Measurements from ENCODE around the gene C2orf49.

DNA sequence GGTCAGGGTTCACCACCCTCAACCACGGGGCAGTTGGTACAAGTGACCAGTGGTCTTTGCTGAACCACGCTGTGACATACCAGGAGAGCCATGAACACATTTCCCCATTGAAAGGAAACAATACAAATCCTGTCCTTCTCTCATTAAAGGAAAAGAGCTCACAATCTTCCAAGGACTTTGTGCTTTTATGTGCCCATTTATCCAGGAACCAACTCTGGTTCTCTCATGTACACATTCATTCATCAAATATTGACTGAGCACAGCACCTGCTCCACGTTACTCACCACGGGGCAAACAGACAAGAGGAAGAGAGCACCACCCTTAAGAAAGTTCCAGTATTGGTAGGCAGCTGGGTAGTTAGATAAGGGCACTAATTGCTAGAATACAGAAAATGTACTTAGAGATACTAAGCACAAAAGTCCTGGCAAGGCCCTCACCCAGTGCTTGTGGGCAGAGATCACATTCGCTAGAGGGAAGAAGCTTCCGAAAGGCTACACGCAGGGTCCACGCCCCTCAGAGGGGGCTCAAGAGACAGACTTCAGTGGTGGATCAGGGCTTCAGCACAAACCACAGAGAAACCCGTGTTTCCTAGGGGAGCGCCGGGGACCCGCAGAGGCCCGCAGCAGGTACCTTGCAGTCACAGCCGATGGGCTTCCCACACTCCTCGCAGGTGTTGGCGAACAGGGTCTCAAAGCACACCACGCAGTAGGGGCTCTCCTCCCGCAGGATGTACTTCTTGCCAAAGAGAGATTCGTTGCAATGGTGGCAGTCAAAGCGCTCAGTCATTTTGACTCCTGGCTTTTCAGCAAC, 48.6 kb downstream of the C2orf49 start:
- TF ChIP-seq GATA2 (IDR thresholded peaks at IDR 0.05; ENCODE audit: low read depth, low read length) (no peak), GATA3 (IDR thresholded peaks at IDR 0.05; ENCODE audit: low read depth, low read length) (no peak)

Data from SH-SY5Y (cell line).